Muscle layer of duodenum (tissue), 2 donors: ENCODE results near the gene STXBP1.
"Not testable (repeated sequence)": the region's sequence is repeated elsewhere in the genome, so short reads cannot be mapped to it uniquely, and the experiment has no call there.

Source experiments
- H3K27ac ChIP-seq: one replicate; pipeline ENCODE4 v1.7.0; 2013; ENCODE audit warnings: mild to moderate bottlenecking, low read length
- H3K27me3 ChIP-seq: one replicate; pipeline ENCODE4 v1.7.0; 2013; ENCODE audit warnings: low read depth, mild to moderate bottlenecking, control low read depth, low read length
- H3K36me3 ChIP-seq, 2 donors: one replicate each; pipeline ENCODE4 v1.7.0; 2013; ENCODE audit warnings: low read length in 2 of 2, control low read depth in 1 of 2, mild to moderate bottlenecking in 1 of 2; ENCODE audit not compliant: insufficient read depth in 2 of 2, control insufficient read depth in 1 of 2
- H3K4me1 ChIP-seq, 2 donors: one replicate each; pipeline ENCODE4 v1.7.0; 2013; ENCODE audit warnings: low read length in 2 of 2, mild to moderate bottlenecking in 2 of 2, control low read depth in 1 of 2, moderate library complexity in 1 of 2; ENCODE audit not compliant: insufficient read depth in 2 of 2, control insufficient read depth in 1 of 2
- H3K4me3 ChIP-seq, 2 donors: one replicate each; pipeline ENCODE4 v1.7.0; 2013; ENCODE audit warnings: low read length in 2 of 2, low read depth in 1 of 2, mild to moderate bottlenecking in 1 of 2
- H3K9me3 ChIP-seq, 2 donors: one replicate each; pipeline ENCODE4 v1.7.0; 2013; ENCODE audit warnings: low read length in 2 of 2, control low read depth in 1 of 2, mild to moderate bottlenecking in 1 of 2; ENCODE audit not compliant: control insufficient read depth in 1 of 2
- donor health status: healthy.

STXBP1 gene

GRCh38 chr9:127598839-127599549, 13.1 kb upstream of the STXBP1 start:
- Histone ChIP-seq H3K27me3 (no peaks in the 10 kb centered on the region), H3K4me1 (no peaks in the 10 kb centered on the region), H3K27ac (no peak overlapping the region), H3K36me3 (no peaks in the 10 kb centered on the region), H3K4me3 (no peak overlapping the region), H3K9me3 (no peaks in the 10 kb centered on the region)

- no peaks in the 10 kb centered on the region for H3K27me3 ChIP-seq
- H3K27ac ChIP-seq, result no peak overlapping the region
- no peaks in the 10 kb centered on the region for H3K4me1 ChIP-seq
- H3K4me3 ChIP-seq, result no peak overlapping the region
- no peaks in the 10 kb centered on the region for H3K9me3 ChIP-seq
- H3K36me3 ChIP-seq, result no peaks in the 10 kb centered on the region
Observed at GRCh38 chr9:127599550-127599891, 12.6 kb upstream of the STXBP1 start.

- H3K4me3 ChIP-seq, result no peak overlapping the region
- peaks cover 0 to 17% of the 10 kb centered on the region in 2 donors for H3K4me1 ChIP-seq
- H3K27me3 ChIP-seq, result no peaks in the 10 kb centered on the region
- no peak overlapping the region for H3K27ac ChIP-seq
- no peaks in the 10 kb centered on the region for H3K9me3 ChIP-seq
- no peaks in the 10 kb centered on the region for H3K36me3 ChIP-seq
Observed at GRCh38 chr9:127603226-127603625, 8.9 kb upstream of the STXBP1 start.

GRCh38 chr9:127606043-127606442, 6.0 kb upstream of the STXBP1 start:
- Histone ChIP-seq H3K36me3 (no peaks in the 10 kb centered on the region), H3K4me1 (peaks cover 0 to 24% of the 10 kb centered on the region in 2 donors), H3K9me3 (no peaks in the 10 kb centered on the region), H3K4me3 (no peak overlapping the region), H3K27me3 (peaks cover 7% of the 10 kb centered on the region), H3K27ac (no peak overlapping the region)

- Histone ChIP-seq H3K9me3 (no peaks in the 10 kb centered on the region), H3K4me3 (peak overlapping the region; percentile 33 to 60), H3K27me3 (peaks cover 7% of the 10 kb centered on the region), H3K36me3 (no peaks in the 10 kb centered on the region), H3K4me1 (peaks cover 0 to 30% of the 10 kb centered on the region in 2 donors), H3K27ac (no peak overlapping the region)
Observed at GRCh38 chr9:127608104-127608966, 3.7 kb upstream of the STXBP1 start.

- H3K27me3 ChIP-seq, result peaks cover 7% of the 10 kb centered on the region
- H3K36me3 ChIP-seq, result no peaks in the 10 kb centered on the region
- peak overlapping the region; percentile 71 to 74 for H3K4me3 ChIP-seq
- H3K9me3 ChIP-seq, result no peaks in the 10 kb centered on the region
- peaks cover 4 to 29% of the 10 kb centered on the region in 2 donors for H3K4me1 ChIP-seq
- no peak overlapping the region for H3K27ac ChIP-seq
Observed at GRCh38 chr9:127611603-127611898, 526 bp upstream of the STXBP1 start.

- H3K27me3 ChIP-seq, result peaks cover 7% of the 10 kb centered on the region
- no peaks in the 10 kb centered on the region for H3K9me3 ChIP-seq
- H3K4me1 ChIP-seq, result peaks cover 4 to 14% of the 10 kb centered on the region in 2 donors
- peak overlapping the region; percentile 61 for H3K27ac ChIP-seq
- peak overlapping the region; percentile 61 to 84 for H3K4me3 ChIP-seq
- no peaks in the 10 kb centered on the region for H3K36me3 ChIP-seq
Observed at GRCh38 chr9:127612939-127613582, 984 bp downstream of the STXBP1 start.

GRCh38 chr9:127613583-127613954, 1.5 kb downstream of the STXBP1 start:
- peak overlapping the region; percentile 61 to 84 for H3K4me3 ChIP-seq
- no peaks in the 10 kb centered on the region for H3K36me3 ChIP-seq
- peaks cover 7% of the 10 kb centered on the region for H3K27me3 ChIP-seq
- H3K9me3 ChIP-seq, result no peaks in the 10 kb centered on the region
- H3K27ac ChIP-seq, result peak overlapping the region; percentile 61
- H3K4me1 ChIP-seq, result peaks cover 4 to 9% of the 10 kb centered on the region in 2 donors

GRCh38 chr9:127614961-127615360, 2.9 kb downstream of the STXBP1 start:
- Histone ChIP-seq H3K27ac (no peak overlapping the region), H3K27me3 (peaks cover 6% of the 10 kb centered on the region), H3K9me3 (no peaks in the 10 kb centered on the region), H3K36me3 (no peaks in the 10 kb centered on the region), H3K4me3 (no peak overlapping the region), H3K4me1 (peaks cover 4 to 5% of the 10 kb centered on the region in 2 donors)

- not testable (repeated sequence) for H3K27me3 ChIP-seq, H3K4me1 ChIP-seq, H3K4me3 ChIP-seq
Observed at GRCh38 chr9:127621339-127621970, 9.4 kb downstream of the STXBP1 start.

More at GRCh38 chr9:127621339-127621970, 9.4 kb downstream of the STXBP1 start:
- not testable (repeated sequence) for H3K36me3 ChIP-seq, H3K9me3 ChIP-seq, H3K27ac ChIP-seq
